ENCODE measurements around the gene MTSS2. TPM values are rescaled to one million over a fixed set of nuclear protein-coding genes. Genes with fewer than 3 reads are reported as not detected.

MTSS2 gene
- total RNA-seq, 1 donor from 2014 or later, result 102 TPM

- H3K27me3 Mint-ChIP-seq (ENCODE audit: low read depth), result no peaks in the 10 kb centered on the region
- peaks cover 59% of the 10 kb centered on the region for H3K4me1 Mint-ChIP-seq
- H3K9me3 Mint-ChIP-seq, result no peaks in the 10 kb centered on the region
- no peak for DNase-seq (ENCODE audit: low spot score in 2 of 2, unreplicated experiment in 2 of 2)
- H3K27ac Mint-ChIP-seq, result peak overlapping the region; percentile 64
- no peak for TF ChIP-seq CTCF (IDR thresholded peaks at IDR 0.05; ENCODE audit: unreplicated experiment)
- no peak overlapping the region for H3K4me3 Mint-ChIP-seq
- peaks cover 2% of the 10 kb centered on the region for H3K36me3 Mint-ChIP-seq
Observed at GRCh38 chr16:70701036-70701435, 15.2 kb upstream of the MTSS2 start.

DNA sequence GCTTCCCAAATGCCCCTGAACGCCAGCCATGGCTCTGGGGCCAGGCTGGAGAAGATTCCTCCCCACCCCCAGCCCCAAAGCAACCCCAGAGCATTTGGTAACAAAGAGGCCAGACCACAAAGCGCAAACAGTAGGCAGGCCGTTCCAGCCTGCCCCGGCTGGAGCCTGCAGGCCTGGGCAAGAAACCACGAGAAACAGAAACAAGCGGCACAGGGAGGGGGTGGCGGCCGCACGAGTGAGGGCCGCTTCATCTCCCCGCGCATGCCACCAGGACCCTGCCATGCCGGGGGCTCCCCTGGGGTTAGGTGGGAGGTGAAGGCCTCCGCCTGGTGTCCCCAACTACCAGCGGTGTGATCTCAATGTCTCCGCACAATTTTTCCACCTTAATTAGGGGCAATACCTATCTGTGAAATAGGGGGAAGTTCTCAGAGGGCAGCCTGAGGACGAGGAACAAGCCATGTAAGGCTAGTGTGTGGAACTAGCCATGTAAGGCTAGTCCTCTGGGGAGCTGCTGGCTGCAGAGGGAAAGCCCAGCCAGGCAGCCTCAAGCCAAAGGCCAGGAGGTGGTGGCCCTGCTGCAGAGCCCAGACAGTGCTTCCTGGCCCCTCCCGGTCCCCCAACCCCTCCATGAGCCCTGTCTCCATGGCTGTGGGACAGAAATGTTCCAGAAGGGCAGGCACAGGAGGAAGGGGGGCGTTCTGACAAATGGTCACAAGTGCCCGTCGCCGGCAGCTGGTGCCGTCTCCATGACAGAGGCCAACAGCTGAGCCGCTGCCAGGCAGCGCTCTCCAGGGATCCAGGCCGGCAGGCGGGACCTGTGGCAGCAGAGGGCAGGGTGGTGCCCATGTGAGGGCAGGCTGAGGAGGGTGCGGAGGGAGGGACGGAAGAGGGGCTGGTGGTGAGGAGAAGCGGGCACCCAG is 14.5 kb upstream of the MTSS2 start:
- H3K36me3 Mint-ChIP-seq, result peaks cover 2% of the 10 kb centered on the region
- no peaks in the 10 kb centered on the region for H3K27me3 Mint-ChIP-seq (ENCODE audit: low read depth)
- TF ChIP-seq CTCF (IDR thresholded peaks at IDR 0.05; ENCODE audit: unreplicated experiment), result no peak
- peak overlapping the region; percentile 69 for H3K27ac Mint-ChIP-seq
- H3K4me3 Mint-ChIP-seq, result no peak overlapping the region
- no peaks in the 10 kb centered on the region for H3K9me3 Mint-ChIP-seq
- H3K4me1 Mint-ChIP-seq, result peaks cover 65% of the 10 kb centered on the region
- no peak for DNase-seq (ENCODE audit: low spot score in 2 of 2, unreplicated experiment in 2 of 2)

DNA sequence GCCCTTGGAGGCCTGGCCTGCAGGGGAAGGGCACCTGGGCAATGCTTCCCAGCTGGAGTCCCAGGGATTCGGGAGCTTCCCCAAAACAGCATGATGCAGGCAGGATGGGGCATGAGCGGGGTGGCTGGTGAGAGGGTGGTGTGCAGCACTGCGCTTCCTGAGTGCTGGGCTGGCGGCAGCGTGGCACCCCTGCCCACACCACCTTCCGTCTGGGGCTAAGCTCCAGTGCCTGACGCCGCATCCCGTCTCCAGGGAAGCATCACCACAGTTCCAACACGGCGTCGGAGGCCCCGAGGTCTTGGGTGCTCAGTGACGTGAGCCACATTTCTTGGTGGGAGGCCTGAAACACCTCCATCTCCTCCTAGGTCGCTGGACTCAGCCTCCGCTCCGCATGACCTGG is 13.8 kb upstream of the MTSS2 start:
- no peak for TF ChIP-seq CTCF (IDR thresholded peaks at IDR 0.05; ENCODE audit: unreplicated experiment)
- peak overlapping the region; percentile 69 for H3K27ac Mint-ChIP-seq
- H3K27me3 Mint-ChIP-seq (ENCODE audit: low read depth), result no peaks in the 10 kb centered on the region
- no peaks in the 10 kb centered on the region for H3K9me3 Mint-ChIP-seq
- peaks cover 67% of the 10 kb centered on the region for H3K4me1 Mint-ChIP-seq
- H3K36me3 Mint-ChIP-seq, result peaks cover 2% of the 10 kb centered on the region
- DNase-seq (ENCODE audit: low spot score in 2 of 2, unreplicated experiment in 2 of 2), result no peak
- H3K4me3 Mint-ChIP-seq, result no peak overlapping the region

DNA sequence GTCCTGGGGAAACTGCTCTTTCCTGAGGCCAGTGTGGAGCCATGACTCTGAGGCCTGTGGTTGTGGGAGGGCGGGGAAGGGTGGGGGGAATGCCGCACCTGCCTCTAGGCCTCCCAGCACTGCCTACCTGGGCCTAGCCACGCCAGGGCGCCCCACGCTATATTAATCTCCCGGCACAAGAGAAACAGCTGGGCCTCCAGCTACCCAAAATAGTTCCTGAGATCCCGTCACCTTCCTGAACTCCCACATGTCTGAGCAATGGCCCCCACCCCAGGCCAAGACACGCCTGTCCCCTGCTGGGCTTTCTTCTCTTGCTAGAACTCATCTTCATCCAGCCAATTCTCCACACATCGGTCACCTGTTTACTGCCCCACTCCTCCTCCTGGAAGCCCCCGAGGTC is 13.0 kb upstream of the MTSS2 start:
- no peak overlapping the region for H3K4me3 Mint-ChIP-seq
- DNase-seq (ENCODE audit: low spot score in 2 of 2, unreplicated experiment in 2 of 2), result no peak
- H3K27ac Mint-ChIP-seq, result peak overlapping the region; percentile 24
- H3K36me3 Mint-ChIP-seq, result peaks cover 2% of the 10 kb centered on the region
- peaks cover 65% of the 10 kb centered on the region for H3K4me1 Mint-ChIP-seq
- TF ChIP-seq CTCF (IDR thresholded peaks at IDR 0.05; ENCODE audit: unreplicated experiment), result no peak
- no peaks in the 10 kb centered on the region for H3K27me3 Mint-ChIP-seq (ENCODE audit: low read depth)
- H3K9me3 Mint-ChIP-seq, result no peaks in the 10 kb centered on the region

DNA sequence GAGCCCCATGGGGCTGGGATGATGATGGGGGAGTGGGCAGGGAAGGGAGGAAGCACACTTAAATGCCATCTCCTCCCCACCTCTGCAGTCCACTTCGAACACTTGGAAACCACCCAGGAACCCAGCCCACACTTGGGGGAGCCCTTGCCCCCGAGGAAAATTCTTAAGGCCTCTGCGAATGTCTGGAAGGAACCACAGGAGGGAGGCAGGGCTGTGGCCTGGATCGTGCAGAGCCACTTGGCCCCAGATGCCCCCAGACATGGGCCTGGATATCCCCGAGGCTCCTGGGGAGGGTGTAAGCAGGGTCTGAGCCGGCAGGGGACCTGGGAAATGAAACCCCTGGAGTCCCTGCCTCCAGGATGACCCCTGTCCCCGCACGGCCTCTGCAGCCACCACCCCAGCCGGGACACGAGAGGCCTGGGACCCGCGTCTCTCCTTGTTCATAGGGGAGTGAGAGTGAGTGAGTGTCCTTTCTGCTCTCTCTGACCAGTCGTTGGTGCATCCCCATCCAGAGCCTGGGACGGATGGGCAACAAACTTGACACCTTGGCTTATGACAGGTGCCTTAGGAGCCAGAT is 11.8 kb upstream of the MTSS2 start:
- DNase-seq (ENCODE audit: low spot score in 2 of 2, unreplicated experiment in 2 of 2), result no peak
- peak overlapping the region; percentile 89 for H3K27ac Mint-ChIP-seq
- no peaks in the 10 kb centered on the region for H3K27me3 Mint-ChIP-seq (ENCODE audit: low read depth)
- H3K9me3 Mint-ChIP-seq, result no peaks in the 10 kb centered on the region
- H3K4me1 Mint-ChIP-seq, result peaks cover 59% of the 10 kb centered on the region
- H3K4me3 Mint-ChIP-seq, result no peak overlapping the region
- TF ChIP-seq CTCF (IDR thresholded peaks at IDR 0.05; ENCODE audit: unreplicated experiment), result no peak
- H3K36me3 Mint-ChIP-seq, result peaks cover 2% of the 10 kb centered on the region

All from mesothelial cell of epicardium (in vitro differentiated cells).